HG03039 (cell line): ENCODE measurements around the gene PDIK1L.
"Not testable (repeated sequence)": the region's sequence is repeated elsewhere in the genome, so short reads cannot be mapped to it uniquely, and the experiment has no call there.

Source experiments
- ATAC-seq: cut with Tn5 transposase; IDR thresholded peaks from one replicate; pipeline ENCODE4 v1.9.1; 2021; ENCODE audit warnings: mild to moderate bottlenecking, moderate library complexity; ENCODE audit not compliant: unreplicated experiment

PDIK1L gene

DNA sequence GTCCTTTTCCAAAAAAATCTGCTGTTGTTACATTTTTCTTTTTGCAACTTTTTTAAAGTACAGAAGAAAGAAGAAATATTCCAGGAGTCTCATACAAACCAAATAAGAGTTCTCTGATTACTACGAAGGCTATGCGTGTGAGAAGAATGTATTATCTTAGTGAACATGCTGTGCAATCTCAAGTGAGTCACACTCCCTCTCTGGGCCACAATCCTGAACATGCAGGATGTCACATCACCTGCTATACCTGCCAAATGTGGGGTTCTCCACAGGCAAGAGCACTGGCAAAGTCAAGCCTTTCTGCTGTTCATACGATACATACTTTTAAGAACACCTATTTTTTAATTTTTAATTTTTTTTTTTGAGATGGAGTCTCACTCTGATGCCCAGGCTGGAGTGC is 22.5 kb upstream of the PDIK1L start:
- ATAC-seq = no peak

DNA sequence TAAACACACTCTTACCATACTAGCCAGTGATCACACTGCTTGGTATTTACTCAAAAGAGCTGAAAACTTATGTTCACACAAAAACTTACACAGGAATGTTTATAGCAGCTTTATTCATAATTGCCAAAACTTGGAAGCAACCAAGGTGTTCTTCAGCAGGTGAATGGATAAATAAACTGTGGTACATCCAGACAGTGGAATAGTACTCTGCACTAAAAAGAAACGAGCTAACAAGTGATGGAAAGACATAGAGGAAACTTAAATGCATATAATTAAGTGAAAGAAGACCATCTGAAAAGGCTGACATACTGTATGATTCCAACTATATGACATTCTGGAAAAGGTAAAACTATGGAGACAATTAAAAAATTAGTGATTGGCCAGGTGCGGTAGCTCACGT is 20.7 kb upstream of the PDIK1L start:
- no peak for ATAC-seq

DNA sequence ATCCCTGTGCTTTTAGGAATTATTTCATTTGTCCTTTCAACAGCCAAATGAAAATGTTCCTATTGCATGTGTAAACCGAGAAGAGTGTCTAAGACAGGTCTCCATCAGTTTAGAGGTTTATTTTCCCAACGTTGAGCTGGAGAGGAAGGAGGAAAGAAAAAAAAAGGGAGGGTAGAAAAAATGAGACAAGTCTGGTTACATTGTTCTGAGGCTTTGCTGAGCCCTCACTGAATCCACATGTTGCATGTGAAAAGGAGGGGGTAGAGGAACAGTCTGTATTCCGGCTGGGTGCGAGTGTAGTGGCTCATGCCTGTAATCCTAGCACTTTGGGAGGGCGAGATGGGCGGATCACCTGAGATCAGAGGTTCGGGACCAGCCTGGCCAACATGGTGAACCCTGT is 19.2 kb upstream of the PDIK1L start:
- no peak for ATAC-seq

DNA sequence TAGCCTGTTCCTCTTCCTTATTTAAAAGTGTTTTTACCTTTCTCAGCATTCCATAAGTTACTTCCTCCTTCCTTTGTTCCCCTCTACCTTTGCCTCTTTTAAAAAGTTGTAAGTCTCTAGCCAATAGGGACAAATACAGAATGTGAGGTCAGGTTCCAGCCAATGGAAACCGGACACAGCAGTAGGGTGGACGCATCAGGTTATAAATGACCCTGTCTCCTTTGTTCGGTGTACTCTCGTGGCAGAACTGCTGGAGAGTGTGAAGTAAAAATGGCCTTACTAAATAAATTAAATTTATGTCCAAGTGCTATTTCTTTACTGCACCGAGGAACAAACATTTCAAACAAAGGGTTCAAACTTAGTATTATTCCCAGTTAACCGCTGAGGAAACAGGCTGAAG is 18.1 kb upstream of the PDIK1L start:
- not testable (repeated sequence) for ATAC-seq

DNA sequence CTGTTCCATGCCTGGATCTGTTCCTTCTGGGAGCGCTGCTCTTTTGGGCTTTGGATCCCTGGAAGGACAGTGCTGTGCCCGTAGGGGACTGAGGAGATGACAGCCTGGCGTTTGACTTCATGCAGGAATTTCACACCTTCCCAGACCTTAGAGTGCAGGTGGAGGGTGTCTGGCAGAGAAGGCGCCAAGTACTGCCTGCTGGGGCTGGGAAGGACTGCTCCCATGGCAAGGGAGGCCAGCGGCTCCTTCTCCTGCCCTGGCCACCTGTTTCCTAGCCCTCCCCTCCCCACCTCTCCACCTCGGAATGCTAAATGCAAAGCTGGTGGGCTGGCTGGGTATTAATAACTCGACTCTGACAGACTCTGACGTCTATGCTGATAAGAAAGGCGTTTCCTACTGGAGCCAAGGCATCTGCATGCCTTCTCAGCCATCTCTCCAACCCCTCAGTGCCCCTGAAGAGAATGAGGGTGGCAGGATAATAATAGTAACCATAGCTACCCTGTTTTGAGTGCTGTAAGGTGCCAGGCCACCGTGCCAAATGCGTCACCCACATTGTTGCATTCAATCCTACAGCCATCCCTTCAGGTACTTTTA is 17.5 kb upstream of the PDIK1L start:
- no peak for ATAC-seq

DNA sequence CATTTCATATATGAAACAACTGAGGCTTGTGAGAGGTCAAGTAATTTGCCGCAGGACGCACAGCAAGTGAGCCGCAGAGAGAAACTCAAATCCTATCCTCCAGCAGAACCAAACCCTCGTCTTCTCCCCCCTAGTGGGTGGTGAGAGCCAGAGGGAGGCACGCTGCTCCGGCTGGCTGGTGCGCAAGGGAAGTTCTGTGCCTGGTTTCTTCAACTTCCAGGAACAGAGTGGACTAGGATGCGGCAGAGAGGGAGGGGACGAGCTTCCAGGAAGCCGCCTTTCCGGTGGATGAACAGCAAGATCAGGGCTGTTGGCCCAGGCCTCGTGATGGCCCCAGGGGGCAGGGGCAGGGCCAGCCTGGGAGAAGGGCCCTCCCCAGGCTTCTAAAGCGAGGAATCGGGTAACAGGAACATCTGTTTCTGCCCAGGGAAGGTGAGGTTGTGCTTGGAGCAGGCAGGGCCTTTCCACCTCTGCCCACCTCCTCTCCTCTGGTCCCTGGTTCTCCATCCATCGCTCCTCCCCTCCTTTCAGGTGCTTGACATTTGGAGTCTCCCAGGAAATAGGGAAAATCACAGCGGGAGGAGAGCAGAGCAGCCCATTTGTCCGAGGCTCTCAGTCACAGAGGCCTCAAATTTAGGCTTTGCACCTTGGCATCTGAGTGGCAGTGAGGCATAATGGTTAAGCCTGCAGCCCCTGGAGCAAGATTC is 16.8 kb upstream of the PDIK1L start:
- ATAC-seq = no peak

DNA sequence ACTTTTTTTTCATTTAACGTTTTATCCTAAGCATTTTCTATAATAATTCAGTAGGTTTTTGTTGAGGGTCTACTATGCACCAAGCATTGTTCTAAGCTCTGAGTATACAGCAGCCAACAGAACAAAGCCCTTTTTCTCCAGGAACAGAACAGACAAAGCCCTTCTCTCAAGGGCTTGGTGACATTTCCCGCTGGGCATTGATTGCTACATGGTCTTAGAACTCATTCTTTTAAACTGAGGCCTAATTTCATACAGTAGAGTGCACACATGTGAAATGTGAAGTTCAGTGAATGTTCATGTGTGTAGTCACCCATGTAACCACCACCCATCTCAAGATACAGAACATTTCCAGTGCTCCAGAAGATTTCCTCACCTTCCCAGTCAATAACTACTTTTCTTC is 15.2 kb upstream of the PDIK1L start:
- ATAC-seq = no peak

DNA sequence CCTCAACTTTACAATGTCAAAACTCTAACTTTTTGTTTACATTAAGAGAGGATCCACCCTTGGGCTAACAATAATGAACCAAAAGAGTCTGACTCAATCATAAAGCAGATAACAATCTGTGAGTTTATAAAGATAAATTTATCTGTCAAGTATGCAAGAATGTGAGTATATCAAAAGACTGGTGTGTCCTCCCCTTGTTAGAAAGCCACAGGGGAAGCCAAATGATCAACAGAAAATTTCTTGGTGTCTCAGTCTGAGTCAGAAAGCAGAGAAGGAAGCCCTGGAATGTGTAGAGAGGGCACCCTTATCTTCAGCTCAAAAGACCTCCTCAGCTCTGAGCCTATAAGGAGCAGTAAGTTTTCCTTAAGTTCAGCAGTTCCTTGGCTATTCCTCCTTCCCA is 13.9 kb upstream of the PDIK1L start:
- no peak for ATAC-seq

DNA sequence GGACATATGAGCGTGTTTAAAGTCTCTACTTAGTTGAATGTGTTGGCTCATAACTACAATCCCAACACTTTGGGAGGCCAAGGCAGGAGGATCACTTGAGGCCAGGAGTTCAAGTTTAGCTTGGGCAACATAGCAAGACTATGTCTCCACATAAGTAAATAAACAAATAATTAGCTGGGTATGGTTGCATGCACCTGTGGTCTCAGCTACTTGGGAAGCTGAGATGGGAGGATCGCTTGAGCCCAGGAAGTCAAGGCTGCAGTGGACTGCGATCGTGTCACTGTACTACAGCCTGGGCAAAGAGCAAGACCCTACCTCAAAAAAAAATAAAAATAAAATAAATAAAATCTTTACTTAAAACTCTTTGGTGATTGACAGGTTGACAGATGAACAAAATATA is 13.0 kb upstream of the PDIK1L start:
- ATAC-seq = no peak

DNA sequence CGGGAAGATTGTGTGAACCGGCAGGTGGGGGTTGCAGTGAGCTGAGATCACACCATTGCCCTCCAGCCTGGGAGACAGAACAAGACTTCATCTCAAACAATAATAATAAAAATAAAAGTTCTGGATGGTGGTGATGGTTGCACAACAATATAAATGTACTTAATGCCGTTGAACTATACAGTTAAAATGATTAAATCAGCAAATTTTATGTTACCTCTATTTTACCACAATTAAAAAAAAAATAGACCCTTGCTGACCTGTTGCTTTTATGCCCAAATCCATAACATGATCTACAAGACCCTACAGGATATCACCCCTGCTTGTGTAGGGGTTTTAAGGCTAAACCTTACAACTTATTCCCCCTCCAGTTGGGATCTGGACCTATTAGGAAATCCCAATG is 11.8 kb upstream of the PDIK1L start:
- no peak for ATAC-seq

DNA sequence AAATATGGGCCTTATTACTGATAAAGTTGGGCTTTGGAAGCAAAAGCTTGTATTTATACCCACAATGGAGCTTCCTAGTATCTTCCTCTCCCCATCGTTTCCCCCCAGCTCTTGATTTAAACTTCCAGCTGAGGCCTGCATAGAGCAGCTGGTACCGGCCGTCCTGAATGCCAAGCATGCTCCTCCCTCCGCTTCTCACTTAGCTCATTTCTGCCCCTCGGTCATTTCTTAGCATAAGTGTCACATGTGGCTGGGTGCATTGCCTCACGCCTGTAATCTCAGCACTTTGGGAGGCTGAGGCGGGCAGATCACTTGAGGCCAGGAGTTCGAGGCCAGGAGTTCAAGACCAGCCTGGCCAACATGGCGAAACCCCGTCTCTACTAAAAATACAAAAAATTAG is 11.4 kb upstream of the PDIK1L start:
- not testable (repeated sequence) for ATAC-seq

DNA sequence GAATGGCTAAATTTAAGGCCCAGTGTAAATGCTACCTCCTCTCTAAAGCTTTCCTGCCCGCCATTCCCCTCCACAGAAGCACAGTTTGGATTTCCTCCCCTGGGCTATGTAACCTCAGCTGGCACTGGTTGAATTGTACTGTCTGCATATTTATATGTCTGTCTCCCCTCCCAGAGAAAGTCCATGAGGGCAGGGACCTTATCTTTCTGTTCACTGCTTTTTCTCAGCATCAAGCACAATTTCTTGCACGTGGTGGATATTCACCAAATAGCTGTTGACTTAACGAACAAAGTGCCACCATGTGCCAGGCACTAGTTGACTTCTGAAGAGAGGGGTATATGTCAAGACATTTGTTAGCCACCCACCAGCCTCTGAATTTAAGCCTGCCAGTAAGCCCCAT is 9.5 kb upstream of the PDIK1L start:
- no peak for ATAC-seq

DNA sequence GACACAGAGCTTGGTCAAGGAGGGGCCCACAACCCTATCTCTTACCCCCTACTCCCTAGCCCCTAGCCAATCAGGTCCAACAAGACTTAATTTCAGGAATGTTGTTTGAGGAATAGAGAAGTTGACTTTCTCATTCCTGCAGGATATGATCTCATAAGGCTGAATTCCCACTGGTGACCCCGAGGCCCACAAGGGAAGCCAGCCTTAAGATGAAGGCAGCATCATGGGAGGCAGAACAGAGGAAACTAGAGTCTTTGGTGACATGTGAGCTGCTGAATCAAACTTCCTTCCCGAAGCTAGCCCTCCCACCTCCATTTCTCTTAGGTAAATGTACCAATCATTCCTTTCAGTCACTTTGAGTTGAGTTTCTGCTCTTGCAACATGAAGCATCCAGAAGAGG is 9.1 kb upstream of the PDIK1L start:
- ATAC-seq = no peak

DNA sequence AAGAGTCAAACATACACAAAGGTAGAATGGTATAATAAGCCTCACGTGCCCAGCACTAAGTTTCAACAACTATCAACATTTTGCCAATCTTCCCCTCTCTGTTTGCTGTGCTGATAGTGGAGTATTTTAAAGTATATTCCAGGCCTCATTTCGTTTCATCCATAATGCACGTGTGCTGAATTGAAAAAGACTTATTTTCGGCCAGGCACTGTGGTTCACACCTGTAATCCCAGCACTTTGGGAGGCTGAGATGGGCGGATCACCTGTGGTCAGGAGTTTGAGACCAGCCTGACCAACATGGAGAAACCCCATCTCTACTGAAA is 6.4 kb upstream of the PDIK1L start:
- ATAC-seq = not testable (repeated sequence)

DNA sequence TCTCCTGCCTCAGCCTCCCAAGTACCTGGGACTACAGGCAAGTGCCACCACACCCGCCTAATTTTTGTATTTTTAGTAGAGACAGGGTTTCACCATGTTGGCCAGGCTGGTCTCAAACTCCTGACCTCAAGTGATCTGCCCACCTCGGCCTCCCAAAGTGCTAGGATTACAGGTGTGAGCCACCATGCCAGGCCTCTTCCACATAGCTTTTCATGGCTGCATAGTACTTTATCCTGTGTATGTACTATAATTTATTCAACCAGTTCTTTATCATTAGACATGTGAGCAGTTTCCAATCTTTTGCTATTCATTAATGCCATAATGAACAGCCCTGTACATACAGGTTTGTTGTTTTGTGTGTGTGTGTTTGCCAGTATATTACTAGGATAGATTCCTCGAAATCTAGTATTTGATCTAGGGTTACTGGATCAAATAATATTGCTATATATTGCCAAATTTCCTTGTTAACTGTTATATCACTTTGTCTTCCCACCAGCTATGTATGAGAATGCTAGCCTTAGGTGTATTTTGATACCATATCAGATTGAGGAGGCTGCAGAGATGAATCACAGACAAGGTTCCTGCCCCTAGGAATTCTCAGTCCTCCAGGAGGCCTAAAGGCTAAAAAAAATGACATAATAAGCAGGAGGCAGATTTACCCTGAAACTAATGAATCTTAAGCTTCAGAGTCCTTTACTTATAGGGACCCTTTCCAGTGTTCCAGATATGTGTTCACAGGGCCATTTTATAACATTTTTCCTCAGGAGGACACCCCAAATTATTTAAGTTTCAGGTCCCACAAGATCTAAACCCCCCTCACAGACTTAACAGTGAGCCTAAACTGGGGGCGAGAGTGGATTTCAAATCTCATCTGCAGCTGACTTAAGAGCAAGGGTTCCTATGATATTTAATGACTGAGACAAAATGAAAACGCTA is 2.1 kb upstream of the PDIK1L start:
- ATAC-seq = no peak

DNA sequence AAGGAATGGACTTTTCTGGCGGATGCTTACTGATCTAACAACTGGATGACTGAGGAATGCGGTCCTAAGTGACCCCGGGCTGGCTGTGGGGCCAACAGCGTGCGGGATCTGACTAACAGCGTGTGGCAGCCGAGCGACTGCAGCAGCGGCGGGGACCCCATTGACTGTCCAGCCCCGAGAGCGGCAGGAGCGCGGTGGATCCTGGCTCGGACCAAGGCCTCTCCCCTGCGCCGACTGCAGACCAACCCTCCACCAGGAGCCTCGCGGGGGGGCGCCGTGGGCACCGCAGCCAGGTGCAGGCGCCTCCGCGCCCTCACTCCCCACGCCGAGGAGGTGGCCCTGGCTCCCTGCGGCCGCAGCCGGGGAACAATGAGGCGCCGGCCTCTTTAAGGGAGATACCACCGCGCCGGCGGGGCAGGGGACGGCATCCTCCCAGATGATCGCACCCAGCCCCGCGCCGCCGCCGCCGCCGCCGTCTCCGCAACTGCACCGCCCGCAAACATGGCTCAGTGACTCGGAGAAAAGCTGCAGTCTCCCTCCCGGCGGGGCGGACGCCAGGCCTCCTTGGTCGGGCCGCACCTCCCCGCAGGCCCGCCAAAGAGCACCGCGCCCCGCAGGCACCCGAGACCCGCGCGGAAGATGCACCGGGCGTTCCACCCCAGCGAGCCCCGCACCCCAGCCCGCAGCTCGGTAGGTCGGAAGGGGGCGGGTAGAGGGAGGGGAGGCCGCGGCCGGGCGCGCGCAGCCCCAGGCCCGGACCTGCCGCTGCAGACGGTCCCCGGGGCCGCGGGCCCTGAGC is 694 bp upstream of the PDIK1L start:
- peak; percentile 32 for ATAC-seq

DNA sequence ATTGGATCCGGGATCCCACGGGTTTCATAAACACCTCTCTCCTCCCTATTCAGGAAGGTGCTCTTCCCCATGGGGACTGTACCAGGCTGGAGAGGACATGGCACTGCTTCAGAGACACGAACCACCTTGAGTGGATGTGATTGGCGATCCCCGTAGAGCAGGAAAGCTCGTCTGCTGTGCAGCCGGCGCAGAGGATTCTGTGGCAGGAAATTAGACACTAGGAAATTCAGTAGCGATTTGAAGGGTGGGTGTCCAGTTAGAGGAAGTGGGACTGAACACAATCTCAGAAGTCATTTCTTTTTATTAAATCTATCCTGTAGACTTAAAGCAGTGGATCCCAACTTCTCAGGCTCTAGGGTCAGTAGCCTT is 767 bp downstream of the PDIK1L start:
- ATAC-seq = no peak

DNA sequence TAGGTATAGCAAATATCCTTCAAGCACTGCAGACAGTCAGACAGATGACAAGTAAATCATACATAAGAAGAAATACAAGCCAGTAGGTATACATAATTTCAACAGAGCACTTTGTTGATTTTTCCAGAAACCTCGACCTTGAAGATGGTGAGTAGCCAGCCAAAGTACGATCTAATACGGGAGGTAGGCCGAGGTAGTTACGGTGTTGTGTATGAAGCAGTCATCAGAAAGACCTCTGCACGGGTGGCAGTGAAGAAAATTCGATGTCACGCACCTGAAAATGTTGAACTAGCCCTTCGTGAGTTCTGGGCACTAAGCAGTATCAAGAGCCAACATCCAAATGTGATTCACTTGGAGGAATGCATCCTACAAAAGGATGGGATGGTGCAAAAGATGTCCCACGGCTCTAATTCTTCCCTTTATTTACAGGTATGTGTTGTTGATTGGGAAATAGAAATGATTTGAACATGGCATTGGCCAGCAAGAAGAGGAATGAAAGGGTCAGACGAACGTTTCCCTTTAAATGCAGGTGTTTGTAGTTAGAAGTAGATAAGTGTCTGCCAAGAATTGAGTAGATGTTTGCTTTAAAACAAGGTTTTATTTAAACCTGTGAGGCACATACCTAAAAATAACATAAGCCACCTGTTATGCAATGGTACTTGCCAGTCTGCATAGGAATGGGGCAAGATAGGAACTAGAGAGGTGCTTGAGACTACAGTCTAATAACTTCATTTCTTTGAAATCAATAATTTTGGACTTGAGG is 2.7 kb downstream of the PDIK1L start:
- ATAC-seq = no peak

DNA sequence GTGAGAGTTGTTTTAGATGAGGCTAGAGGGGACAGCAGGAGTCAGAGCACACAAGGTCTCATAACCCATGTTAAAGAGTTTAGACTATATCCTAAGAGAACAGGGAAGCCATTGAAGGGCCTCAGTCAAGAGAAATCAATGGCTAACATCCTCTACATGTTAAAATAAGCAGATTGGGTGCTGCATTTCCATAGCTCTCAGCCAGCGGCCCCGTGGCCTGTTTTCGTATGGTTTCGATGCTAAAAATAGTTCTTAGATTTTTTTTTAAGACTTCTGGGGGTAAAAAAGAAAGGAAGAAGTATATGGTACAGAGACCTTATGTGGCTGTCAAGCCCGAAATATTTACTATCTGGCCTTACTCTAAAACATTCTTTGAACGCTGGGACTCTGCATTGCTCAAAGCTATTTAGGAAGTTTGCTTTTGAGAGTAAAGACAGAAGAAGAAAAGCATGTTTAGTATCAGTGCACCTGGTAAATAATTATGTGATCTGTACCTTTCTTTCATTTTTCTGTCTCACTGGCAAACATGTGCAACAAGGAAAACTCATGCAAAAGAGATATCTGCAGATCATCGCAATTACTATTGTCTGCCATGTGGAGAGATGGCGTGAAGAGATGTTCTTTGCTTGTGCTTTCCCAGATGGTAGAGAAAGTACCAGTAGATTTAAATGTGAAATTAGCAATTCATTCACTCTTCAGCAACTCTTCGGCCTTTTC is 8.4 kb downstream of the PDIK1L start:
- no peak for ATAC-seq
